NCI-H2081 (cell line): ENCODE results near the gene TTC27.
"Not testable (repeated sequence)": the region's sequence is repeated elsewhere in the genome, so short reads cannot be mapped to it uniquely, and the experiment has no call there.

ENCODE experiments used
- DNase-seq, 2 experiments: peaks; one replicate each; lab custom pipeline; 2025; lab: John Stamatoyannopoulos, UW

TTC27 gene

DNA sequence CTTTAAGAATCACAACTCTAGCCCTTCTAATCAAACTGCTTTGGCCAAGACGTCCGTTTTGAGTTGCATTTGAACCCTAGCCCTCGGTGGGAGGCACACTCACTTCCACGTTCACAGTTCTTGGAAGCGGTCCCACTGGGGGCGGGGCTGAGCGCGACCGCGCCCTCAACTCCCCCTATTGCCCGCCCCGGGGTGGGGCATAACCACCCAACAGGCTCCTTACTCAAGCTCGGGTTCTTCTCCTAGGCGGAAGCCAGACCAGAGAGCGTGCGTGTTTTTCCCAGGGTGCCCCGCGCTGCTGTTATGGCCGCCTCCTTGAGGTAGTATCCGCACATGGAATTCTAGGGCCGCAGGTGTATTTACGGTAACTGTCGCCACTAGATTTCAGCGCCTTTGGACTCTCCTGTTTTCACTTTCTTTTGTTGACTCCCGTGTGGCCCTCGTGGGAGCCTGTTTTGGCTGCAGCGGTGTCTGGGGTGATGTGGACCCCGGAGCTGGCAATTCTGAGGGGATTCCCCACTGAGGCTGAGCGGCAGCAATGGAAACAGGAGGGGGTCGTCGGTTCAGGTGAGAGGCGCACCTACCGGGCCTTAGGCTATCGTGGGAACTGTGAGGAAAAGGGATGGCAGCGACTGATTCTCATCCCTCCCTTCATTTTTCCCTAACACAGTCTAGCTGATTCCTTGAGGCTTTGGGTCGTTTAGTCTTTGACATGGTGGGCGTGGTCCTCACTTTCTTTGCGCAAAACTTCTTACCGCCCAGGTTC lies at the start of gene TTC27:
Gene TTC27, plus strand, starts transcription at position 237 of the 766 bp plus-strand sequence. Its CDS starts 243 bp downstream, at position 480.
- DNase-seq = peak; percentile 96 to 98

DNA sequence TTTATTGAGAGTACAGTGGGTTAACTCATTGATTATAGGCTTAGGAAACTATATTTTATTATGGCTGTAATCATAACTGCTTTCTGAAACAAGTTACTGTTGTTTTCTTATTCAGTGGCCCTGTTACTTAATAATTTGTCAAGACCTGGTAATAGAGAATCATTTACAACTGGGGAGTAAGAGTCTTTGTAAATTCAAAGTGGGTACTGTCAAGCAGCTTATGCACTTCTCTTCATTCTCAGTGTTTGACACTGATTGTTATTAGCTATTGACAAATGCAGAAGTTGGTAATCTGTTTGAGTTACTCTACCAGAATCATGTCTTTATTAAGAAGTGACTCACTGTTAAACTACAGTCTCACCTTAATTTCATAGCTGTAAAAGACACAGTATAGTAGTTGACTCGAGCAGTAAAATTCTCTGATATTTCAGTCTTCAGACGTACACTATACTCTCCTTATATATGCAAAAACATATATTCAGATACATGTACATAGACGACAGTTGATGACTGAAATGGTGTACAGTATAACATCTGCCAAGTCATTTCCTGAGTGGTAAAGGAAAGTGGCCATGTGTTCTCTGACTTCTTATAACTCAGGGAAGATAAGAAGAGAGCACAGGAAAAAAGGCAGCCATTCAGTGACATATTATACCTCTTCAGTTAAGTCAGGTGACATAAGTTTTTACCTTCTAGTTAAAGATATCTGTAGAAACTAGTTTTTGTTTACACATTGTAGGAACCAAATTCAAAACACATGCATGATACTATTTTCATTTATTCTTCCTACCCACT lies 36.0 kb upstream of the TTC27 start:
- DNase-seq = no peak

DNA sequence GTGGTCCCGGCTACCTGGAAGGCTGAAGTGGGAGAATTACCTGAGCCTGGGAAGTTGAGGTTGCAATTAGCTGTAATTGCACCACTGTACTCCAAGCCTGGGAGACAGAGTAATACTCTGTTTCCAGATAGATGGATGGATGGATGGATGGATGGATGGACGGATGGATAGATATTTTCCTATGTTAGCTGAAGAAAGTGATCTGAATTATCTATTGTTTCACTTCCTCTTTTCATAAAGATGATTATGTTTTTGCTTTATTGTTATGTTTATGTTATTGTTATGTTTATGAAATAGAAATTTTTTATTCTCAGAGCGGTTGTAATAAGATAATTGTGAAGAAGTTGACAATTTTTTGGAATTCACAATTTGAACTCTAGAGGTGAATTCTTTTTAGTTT lies 33.3 kb upstream of the TTC27 start:
- DNase-seq = no peak

DNA sequence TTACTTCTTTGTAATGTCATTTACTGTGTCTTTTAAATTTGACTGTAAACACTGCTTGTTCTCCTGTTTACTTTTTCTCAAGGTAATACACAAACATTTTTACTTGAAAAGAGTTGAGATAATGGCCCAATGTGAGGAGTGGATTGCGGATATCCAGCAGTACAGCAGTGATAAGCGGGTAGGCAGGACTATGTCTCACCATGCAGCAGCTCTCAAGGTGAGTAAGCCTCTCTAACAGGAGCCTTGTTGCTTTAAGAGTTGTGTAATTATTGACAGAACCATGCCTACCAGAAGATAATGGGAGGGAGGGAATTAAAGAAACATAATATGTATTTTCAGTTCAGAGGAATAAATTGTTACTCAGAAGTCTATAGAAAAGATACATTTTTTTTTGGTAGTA lies 16.5 kb upstream of the TTC27 start:
- DNase-seq = no peak

DNA sequence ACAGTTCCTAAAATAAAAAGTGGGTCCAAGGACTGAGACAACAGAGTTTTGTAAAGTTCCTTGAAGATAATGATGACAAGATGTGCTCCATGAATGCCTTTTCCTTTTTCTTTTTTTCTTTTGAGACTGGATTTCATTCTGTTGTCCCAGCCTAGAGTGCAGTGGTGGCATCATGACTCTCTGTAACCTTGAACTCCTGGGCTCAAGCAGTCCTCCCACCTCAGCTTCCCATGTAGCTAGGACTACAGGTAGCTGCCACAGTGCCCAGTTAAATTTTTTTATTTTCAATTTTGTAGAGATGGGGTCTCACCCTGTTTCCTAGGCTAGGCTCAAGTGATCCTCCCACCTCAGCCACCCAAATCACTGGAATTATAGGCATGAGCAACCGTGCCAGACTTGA lies 16.1 kb upstream of the TTC27 start:
- no peak for DNase-seq

DNA sequence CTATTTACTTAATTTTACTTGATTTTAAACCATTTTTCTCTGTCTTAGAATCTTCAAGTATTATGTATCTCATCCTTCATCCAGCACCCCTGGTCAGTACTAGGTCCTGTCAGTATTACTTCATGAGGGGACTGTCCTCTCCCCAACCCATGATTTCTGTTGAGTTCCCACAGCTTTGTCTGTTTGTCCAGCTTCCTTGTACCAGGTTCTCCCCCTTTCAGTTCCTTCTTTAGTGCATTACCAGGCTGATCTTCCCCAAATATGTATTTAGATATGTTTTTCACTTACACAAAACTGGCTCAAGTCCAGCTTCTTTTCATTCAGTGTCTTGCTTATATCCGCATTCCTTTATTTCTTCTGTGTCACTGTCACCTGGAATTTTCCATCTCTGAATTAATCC lies 13.8 kb upstream of the TTC27 start:
- no peak for DNase-seq

DNA sequence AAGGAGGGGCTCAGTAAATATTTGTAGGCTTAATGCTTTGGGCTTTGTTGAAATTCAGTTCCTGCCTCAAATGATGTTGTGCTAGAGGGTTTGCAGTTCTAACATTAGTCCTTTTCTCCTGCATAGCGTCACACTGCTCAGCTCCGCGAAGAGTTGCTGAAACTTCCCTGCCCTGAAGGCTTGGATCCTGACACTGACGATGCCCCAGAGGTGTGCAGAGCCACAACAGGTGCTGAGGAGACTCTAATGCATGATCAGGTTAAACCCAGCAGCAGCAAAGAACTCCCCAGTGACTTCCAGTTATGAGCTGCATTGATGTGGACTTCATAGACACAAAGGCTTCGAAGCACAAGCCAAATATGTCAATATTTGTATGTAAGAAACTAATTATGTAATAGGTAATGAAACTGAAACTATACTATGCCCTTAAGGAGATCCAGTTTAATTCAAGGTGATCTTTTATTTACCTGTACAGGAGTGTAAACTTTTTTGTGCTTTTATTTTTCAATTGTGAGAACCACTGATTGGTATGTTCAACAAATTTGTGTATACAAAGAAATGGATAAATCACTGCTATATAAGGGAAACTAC lies 10.2 kb upstream of the TTC27 start:
- no peak for DNase-seq

DNA sequence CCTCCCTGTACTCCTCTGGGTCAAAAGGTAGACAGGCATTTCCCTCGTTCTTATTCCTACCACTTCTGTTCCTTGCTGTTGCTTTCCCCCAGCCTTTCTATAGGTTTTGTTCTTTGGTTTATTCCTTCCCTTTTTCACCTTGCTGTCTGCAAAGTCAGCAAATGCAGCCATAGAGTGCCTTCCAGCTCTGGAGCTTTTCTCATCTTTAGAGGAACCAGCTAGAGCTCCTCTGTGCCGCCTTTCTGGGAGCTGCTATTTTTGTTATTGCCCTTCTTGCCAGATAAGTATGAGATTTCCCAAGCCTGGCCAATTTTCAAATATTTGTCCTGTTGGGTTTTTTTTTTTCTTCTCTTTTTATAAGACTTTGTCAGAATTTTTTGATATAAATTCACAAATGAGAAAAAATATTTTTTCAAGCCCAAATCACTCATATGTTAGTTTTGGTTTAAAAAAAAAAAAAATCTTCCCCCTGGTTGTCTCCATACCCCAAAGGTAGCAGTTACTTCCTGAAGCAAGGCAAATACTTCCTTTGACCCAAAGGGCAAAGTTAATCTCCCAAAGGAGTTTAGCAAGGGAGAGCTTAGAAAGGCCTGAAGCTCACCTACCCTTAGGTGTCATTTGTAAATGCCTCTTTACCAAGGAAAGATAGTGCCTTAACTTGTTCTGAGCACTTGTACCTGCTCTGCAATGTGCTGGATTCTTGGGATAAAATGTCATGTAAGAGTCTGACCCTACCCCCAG lies 5.1 kb upstream of the TTC27 start:
- DNase-seq = no peak

DNA sequence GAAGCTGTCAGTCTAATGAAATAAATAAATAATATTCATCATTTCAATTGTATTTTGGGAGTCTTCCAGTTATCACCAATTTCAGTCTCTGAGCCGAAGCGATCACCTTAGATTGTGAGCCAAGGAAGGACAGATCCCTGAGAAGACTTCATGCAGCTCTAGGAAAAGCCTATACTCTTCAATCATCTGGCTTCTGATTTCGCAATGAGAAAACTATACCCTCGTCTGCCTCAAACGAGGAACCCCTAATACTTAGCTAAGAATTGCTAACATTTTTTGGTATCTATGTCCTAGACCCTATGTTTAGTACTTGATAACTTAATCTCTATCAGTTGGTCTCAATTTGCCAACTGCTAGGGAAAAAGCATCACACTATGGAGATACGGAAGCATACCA lies 4.5 kb upstream of the TTC27 start:
- no peak for DNase-seq

DNA sequence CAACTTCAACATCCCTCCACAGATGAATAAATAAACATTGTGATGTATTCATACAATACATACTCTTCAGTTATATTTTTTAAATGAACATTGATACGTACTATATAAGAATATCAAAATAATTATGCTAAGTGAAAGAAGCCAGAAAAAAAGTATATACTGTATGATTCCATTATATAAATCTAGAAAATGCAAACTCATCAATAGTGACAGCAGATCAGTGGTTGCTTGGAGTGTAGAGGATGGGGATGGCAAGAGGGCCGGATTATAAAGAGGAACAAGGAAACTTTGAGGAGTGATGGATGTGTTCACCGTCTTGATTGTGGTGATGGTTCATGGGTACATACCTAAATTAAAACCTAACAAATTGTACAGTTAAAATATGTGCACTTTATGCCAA lies 3.0 kb upstream of the TTC27 start:
- DNase-seq = no peak

DNA sequence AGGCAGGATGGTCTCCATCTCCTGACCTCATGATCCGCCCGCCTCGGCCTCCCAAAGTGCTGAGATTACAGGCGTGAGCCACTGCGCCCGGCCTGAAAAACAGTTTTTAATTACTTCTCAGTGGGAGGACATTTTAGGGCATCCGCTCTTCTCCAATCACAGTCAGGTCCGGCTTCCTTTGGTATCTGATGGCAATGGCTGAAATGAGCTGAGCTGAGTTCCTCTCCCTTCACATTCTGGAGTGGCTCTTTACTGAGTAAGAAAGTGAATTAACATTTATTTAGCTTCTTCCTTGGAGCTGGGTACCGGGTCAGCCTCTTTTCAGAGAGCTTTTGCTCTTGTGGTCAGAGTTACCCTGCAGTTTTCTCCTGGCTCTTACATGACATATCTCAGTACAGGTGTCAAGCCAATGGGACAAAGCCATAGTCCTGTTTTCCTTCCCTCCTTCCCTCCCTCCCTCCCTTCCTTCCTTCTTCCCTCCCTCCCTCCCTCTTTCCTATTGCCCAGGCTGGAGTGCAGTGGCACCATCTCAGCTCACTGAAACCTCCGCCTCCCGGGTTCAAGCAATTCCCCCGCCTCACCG lies 1.1 kb upstream of the TTC27 start:
- no peak for DNase-seq

DNA sequence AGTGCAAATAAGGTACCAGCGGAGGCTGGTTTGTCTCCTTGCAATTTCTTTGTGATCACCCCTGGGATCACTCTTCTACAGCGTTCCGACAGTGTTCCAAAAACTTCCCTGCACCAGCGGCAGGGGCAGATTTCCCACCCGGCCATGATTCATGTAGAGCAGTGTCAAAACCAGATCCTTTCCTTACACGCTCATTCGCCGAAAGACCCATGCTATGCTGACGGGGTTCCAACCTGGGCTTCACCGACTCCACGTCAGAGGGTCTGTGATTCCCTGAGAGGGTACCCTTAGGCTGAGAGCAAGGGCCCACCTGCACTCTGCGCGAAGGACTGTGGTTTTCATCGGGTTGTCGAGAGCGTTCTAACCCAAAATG lies 423 bp upstream of the TTC27 start:
- DNase-seq = peak in 1 of 2 experiments; percentile 36

DNA sequence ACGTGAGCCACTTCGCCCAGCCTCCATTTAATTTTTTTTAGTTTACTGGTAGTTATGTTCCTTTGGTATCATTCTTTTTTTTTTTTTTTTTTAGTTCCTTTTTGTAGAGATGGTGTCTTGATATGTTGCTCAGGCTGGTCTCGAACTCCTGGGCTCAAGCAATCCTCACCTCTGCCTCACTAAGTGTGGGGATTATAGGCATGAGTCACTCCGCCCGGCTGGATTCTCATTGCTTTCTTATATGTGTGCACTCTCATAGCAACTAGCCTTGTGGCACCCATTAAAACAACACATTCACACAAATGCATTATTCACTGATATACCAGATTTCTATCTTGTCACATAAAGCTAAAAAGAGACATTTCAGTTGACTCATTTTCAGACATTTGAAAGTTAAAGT lies 4.2 kb downstream of the TTC27 start:
- no peak for DNase-seq

DNA sequence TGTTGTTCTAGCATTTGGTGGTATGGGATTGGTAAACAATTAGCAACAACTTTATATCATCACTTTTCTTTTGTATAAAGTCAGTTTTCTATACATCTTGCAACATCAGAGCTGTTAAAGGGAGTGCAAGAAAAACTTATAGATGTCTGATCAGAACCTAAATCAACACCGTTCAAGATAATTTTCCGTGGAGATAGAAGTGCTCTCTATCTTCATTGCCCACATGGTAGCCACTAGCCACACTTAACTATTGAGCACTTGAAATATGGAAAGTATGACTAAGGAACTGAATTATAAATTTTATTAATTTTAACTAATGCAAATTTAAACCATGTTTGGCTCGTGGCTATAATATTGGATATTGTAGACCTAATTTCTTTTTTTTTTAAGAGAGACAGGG lies 5.2 kb downstream of the TTC27 start:
- no peak for DNase-seq

DNA sequence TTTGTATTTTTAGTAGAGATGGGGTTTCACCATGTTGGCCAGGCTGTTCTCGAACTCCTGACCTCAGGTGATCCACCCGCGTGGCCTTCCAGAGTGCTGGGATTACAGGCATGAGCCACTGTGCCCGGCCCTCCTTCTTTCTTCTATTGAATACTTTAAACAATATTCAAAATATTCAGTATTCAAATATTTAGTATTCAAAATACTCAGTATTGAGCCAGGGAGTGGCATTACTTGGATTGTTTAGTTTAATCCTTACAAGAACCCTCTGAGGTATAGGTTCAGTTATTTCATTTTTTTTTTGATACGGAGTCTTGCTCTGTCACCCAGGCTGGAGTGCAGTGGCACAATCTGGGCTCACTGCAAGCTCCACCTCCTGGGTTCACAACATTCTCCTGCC lies 10.7 kb downstream of the TTC27 start:
- not testable (repeated sequence) for DNase-seq

DNA sequence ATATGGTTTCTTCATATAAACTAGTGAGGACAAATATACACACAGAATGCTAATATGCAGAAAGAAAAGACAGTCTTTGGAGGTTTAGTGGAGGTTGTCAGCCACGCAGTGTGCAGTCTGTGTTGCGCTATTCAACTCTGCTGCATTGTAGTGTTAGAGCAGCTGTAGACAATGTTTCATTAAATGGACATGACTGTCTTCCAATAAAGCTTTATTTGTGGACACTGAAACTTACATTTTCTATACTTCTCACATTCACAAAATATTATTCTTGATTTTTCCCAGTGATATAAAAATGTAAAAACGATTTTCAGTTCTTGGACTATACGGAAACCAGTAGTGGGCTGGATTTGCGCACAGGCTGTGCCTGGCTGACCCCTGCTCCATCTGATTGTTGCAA lies 13.3 kb downstream of the TTC27 start:
- DNase-seq = no peak

DNA sequence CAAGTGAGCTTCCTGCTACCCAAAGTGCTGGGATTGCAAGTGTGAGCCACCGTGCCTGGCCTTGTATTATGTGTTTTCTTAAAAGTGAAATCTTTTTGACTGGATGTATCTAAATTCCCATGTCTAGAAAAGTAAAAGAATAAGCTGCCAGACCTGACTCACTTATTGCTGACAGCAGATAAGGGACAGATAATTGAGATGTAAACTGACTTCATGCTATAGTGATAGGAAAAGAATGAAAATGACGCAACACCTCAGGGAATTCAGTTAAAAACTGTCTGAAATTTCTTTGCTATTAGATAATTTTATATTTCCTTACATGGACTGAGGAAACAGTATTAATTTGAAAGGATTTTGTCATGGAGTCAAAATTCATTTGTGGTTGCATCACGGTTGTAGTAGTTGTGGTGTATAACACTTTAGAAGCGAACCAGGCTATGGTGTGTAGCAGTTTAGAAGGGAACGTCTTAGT lies 19.4 kb downstream of the TTC27 start:
- DNase-seq = no peak

DNA sequence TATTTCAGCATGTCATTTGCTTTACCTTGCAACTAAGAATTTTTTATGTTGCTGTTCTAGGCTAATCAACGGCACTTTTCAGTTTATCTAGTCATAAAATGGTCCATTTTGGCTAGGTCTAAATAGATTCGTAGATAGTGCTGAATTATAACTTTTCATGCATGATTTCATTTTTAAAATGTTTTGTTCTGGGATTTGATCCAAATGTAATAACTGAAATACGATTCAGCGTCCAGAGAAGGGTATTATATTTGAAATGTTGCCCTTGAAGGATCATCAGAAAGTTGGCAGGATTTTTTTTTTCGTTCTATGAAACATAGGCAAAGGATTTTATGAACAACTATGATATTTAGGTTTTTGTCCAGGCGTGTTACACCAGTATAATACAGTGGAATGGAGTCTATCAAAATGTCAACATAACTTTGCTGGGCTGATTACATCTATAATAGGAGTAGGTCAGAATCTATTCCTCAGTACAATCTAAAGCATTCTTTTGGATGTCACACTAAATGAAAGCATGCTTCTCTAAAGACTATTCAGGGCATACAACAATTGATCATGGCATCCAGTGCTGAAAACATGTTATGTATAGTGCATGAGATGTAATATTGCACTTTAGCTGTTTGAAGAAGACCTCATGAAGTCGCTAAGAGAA lies 24.8 kb downstream of the TTC27 start:
- DNase-seq = peak; percentile 66 to 90

DNA sequence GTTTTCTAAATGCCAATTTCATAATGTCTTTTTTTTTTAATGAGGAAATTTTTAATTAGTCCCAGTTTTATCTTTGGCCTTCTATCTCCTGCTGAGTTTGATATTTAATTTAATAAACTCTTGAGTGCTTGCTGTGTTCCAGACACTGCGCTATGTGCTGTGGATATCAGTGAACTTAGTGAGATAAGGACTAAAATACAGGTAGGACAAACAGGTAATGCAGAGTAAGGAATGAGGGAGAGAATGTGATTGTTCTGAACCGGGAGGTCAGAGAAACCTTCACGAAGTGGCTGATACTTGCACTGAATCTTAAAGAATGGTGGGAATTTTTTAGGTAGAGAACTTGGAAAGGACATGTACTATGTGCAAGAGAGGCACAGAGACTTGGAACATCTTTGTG lies 28.2 kb downstream of the TTC27 start:
- DNase-seq = no peak

DNA sequence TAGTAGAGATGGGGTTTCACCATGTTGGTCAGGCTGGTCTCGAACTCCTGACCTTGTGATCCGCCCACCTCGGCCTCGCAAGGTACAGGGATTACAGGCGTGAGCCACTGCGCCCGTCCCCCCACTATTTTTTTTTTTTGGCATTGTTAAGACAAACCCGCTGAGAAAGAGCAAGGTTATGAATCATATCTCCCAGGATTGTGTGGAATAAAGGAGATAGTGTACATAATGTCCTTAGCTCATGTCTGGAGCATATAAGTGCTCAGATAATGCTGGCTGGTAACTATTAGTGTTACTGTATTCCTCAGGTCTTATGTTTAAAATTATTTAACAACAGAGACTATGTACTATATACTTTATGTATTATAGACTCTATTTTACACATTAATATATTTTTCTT lies 36.0 kb downstream of the TTC27 start:
- DNase-seq = no peak

DNA sequence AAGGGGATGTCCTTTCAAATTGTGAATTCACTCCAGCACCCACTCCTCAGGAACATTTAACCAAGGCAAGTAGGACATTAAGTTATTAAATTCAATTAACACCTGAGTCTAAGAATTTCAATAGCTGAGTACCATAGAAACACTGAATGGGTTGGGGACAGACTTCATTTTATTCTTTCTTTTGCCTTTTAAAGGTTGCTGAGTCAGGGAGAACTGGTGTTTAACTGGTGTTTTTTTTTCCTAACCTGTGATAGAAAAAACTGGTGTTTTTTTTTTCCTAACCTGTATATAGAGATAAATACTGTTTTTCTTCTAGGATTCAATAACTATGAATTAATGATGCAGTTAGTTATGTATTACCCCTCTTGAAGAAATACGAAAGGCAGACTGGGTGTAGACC lies 38.9 kb downstream of the TTC27 start:
- no peak for DNase-seq
